Measurements from ENCODE around the gene EHMT2.
"Not testable (repeated sequence)": the region's sequence is repeated elsewhere in the genome, so short reads cannot be mapped to it uniquely, and the experiment has no call there.

Gene EHMT2

DNA sequence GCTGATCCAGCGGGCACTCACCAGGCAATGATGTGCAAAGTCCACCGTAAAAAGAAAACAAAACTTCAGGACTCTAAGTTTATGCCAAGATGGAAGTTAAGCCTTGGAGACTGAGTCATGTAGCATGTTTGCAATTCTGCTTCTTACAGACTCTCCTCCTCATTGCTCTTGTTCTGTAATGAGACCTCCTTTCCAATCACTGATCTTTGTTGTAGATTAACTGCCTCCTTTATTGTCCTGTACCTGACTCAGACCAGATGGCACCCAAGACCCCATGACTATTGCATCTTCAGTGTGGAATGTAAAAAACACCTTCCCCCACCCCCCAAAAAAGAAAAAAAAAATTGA lies 46.0 kb downstream of the EHMT2 start:
- no peaks in the 10 kb centered on the region for H3K27me3 ChIP-seq (replicated peaks)
- no peak overlapping the region for H3K4me3 ChIP-seq (ENCODE audit: low read depth, low read length)
- no peak overlapping the region for H3K27ac ChIP-seq
- in situ Hi-C loops (cut with HindIII; ENCODE audit: low pct_ligation_motif_present, low sequenced_read_pairs) = no loop called here
- DNase-seq = no peak
- no peaks in the 10 kb centered on the region for H3K36me3 ChIP-seq (replicated peaks)
- TF ChIP-seq, protein P1, sequence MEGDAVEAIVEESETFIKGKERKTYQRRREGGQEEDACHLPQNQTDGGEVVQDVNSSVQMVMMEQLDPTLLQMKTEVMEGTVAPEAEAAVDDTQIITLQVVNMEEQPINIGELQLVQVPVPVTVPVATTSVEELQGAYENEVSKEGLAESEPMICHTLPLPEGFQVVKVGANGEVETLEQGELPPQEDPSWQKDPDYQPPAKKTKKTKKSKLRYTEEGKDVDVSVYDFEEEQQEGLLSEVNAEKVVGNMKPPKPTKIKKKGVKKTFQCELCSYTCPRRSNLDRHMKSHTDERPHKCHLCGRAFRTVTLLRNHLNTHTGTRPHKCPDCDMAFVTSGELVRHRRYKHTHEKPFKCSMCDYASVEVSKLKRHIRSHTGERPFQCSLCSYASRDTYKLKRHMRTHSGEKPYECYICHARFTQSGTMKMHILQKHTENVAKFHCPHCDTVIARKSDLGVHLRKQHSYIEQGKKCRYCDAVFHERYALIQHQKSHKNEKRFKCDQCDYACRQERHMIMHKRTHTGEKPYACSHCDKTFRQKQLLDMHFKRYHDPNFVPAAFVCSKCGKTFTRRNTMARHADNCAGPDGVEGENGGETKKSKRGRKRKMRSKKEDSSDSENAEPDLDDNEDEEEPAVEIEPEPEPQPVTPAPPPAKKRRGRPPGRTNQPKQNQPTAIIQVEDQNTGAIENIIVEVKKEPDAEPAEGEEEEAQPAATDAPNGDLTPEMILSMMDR (IDR thresholded peaks at IDR 0.05; ENCODE audit: low read depth, low read length, missing control alignments) = no peak

DNA sequence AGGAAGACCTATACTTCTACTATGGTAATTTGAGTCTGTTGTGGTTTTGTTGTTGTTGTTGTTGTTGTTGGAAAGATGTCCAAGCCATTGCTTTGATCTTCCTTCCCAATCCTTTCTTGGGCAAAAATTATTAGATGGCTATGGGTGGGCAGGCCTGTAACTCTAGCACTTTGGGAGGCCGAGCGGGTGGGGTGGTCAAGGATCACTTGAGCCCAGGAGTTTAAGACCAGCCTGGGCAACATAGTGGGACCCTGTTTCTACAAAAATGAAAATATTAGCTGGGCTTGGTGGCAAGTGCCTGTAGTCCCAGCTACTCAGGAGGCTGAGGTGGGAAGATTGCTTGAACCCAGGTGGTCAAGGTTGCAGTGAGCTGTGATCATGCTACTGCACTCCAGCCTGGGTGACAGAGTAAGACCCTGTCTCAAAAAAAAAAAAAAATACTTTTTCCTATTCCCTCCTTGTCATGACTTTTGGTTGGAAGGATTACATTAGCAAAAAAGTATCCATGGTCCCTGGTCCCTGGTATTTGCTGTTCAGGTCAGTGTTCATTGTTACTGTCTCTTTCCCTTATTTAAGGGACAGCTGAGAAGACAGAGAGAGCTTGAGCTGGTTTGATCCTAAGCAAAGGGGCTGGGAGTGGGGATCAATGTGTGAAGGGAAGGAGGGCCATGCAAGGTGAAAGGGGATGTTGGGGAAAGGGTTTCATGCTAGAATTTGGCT lies 46.6 kb downstream of the EHMT2 start:
- in situ Hi-C loops (cut with HindIII; ENCODE audit: low pct_ligation_motif_present, low sequenced_read_pairs) = no loop called here
- no peak for DNase-seq
- no peaks in the 10 kb centered on the region for H3K27me3 ChIP-seq (replicated peaks)
- TF ChIP-seq, protein P1 (IDR thresholded peaks at IDR 0.05; ENCODE audit: low read depth, low read length, missing control alignments) = no peak
- no peak overlapping the region for H3K4me3 ChIP-seq (ENCODE audit: low read depth, low read length)
- H3K36me3 ChIP-seq (replicated peaks) = no peaks in the 10 kb centered on the region
- H3K27ac ChIP-seq = no peak overlapping the region

GRCh38 chr6:31847276-31847978 lies 50.1 kb downstream of the EHMT2 start:
- H3K27ac ChIP-seq = no peak overlapping the region
- TF ChIP-seq, protein P1 (IDR thresholded peaks at IDR 0.05; ENCODE audit: low read depth, low read length, missing control alignments) = no peak
- no peak overlapping the region for H3K4me3 ChIP-seq (ENCODE audit: low read depth, low read length)
- no peak for DNase-seq
- H3K36me3 ChIP-seq (replicated peaks) = no peaks in the 10 kb centered on the region
- in situ Hi-C loops (cut with HindIII; ENCODE audit: low pct_ligation_motif_present, low sequenced_read_pairs) = no loop called here
- H3K27me3 ChIP-seq (replicated peaks) = no peaks in the 10 kb centered on the region

- TF ChIP-seq, protein P1 (IDR thresholded peaks at IDR 0.05; ENCODE audit: low read depth, low read length, missing control alignments) = no peak
- in situ Hi-C loops (cut with HindIII; ENCODE audit: low pct_ligation_motif_present, low sequenced_read_pairs) = no loop called here
Measured at GRCh38 chr6:31844507-31844906, 53.0 kb downstream of the EHMT2 start.

GRCh38 chr6:31842053-31842452 lies 55.4 kb downstream of the EHMT2 start:
- Histone ChIP-seq H3K27ac (no peak overlapping the region), H3K4me3 (ENCODE audit: low read depth, low read length) (no peak overlapping the region), H3K36me3 (replicated peaks) (peaks cover 40% of the 10 kb centered on the region), H3K27me3 (replicated peaks) (no peaks in the 10 kb centered on the region)
- TF ChIP-seq, protein P1 (IDR thresholded peaks at IDR 0.05; ENCODE audit: low read depth, low read length, missing control alignments) = no peak
- DNase-seq = no peak
- in situ Hi-C loops (cut with HindIII; ENCODE audit: low pct_ligation_motif_present, low sequenced_read_pairs) = no loop called here

More at GRCh38 chr6:31844507-31844906, 53.0 kb downstream of the EHMT2 start:
- no peak overlapping the region for H3K27ac ChIP-seq
- DNase-seq = no peak
- no peaks in the 10 kb centered on the region for H3K27me3 ChIP-seq (replicated peaks)
- H3K4me3 ChIP-seq (ENCODE audit: low read depth, low read length) = no peak overlapping the region
- H3K36me3 ChIP-seq (replicated peaks) = peaks cover 16% of the 10 kb centered on the region

DNA sequence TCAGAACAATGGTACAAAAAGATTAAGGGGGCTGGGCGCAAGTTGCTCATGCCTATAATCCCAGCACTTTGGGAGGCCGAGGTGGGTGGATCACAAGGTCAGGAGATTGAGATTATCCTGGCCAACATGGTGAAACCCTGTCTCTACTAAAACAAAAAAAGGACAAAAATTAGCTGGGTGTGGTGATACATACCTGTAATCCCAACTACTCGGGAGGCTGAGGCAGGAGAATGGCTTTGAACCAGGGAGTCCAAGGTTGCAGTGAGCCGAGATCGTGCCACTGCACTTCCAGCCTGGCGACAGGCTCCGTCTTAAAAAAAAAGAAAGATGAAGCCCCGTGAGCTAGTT lies 57.7 kb downstream of the EHMT2 start:
- in situ Hi-C loops (cut with HindIII; ENCODE audit: low pct_ligation_motif_present, low sequenced_read_pairs) = not testable (repeated sequence)

More for the DNA sequence above, 57.7 kb downstream of the EHMT2 start:
- peaks cover 46% of the 10 kb centered on the region for H3K36me3 ChIP-seq (replicated peaks)
- H3K4me3 ChIP-seq (ENCODE audit: low read depth, low read length); DNase-seq; H3K27me3 ChIP-seq (replicated peaks); H3K27ac ChIP-seq: not testable (repeated sequence)

Data from brain microvascular endothelial cell (primary cell).